A375 (cell line): ENCODE data around the gene B4GALT1. TPM values are rescaled to one million over a fixed set of nuclear protein-coding genes. Genes with fewer than 3 reads are reported as not detected.

Source experiments
- small RNA-seq: library from RNA; depleted of rRNA; stranded (forward); fragments of <200 nt; gene quantifications from one replicate; pipeline ENCODE3, GENCODE V24; 2014
- total RNA-seq: library from RNA; depleted of rRNA; stranded (reverse); fragments of >200 nt; shearing (Covaris generic); gene quantifications from 2 replicates; pipeline ENCODE4 v1.2.3, GENCODE V29; 2014; rRNA removed

Gene B4GALT1
- total RNA-seq, result 12.4 TPM in 2 replicates

GRCh38 chr9:33167084-33167971, at the start of gene B4GALT1:
TSS of gene B4GALT1 (minus strand) at chr9:33167336. CDS start at chr9:33167169, 167 bp downstream.

GRCh38 chr9:33076046-33077004, 90.8 kb downstream of the B4GALT1 start, which contains the start of gene SMU1:
TSS of gene SMU1 (minus strand) at chr9:33076674. CDS start at chr9:33076608, 66 bp downstream.

Small RNA genes within 50 kb of the gene (small RNA-seq; reads per million reads assigned to genes)
- not detected for gene RNU4ATAC15P

Other genes starting within 250 kb of the B4GALT1 start
- gene APTX, start 165.7 kb downstream of the B4GALT1 start, total RNA-seq, result 46.5 and 63.3 TPM in 2 replicates
- 76.7 and 99.1 TPM in 2 replicates for gene DNAJA1, start 142.1 kb downstream of the B4GALT1 start, total RNA-seq
- 20.1 and 23.5 TPM in 2 replicates for gene SMU1, start 90.7 kb downstream of the B4GALT1 start, total RNA-seq
- gene SPINK4, start 72.8 kb upstream of the B4GALT1 start, total RNA-seq, result not detected in 2 replicates
- gene BAG1, start 97.4 kb upstream of the B4GALT1 start, total RNA-seq, result 81.0 and 85.2 TPM in 2 replicates
- 111 and 129 TPM in 2 replicates for gene CHMP5, start 97.7 kb upstream of the B4GALT1 start, total RNA-seq
- gene NFX1, start 123.2 kb upstream of the B4GALT1 start, total RNA-seq, result 28.9 and 32.3 TPM in 2 replicates
- not detected in 2 replicates for gene AQP7, start 235.2 kb upstream of the B4GALT1 start, total RNA-seq